Cardiac fibroblast (primary cell): ENCODE data around the gene TBX10.
"Not testable (repeated sequence)": the region's sequence is repeated elsewhere in the genome, so short reads cannot be mapped to it uniquely, and the experiment has no call there.

Experiments used
- DNase-seq, 2 donors: peaks; one replicate each; pipeline versions ENCODE4 v3.0.0 to v3.0.0-alpha.2; 2010; ENCODE audit warnings: low read depth in 2 of 2
- H3K4me3 ChIP-seq, 2 donors: replicated peaks in 1 of 2; 1 replicate in 1 of 2; 2 replicates in 1 of 2; pipeline ENCODE4 v1.5.1; 2011; ENCODE audit warnings: low read depth in 2 of 2, low read length in 2 of 2, mild to moderate bottlenecking in 2 of 2, moderate library complexity in 1 of 2
- CTCF ChIP-seq: IDR thresholded peaks from one replicate; pipeline ENCODE4 v1.5.1; 2011; ENCODE audit warnings: low read depth, mild to moderate bottlenecking, low read length, inconsistent platforms

The TBX10 gene

GRCh38 chr11:67627812-67628624 lies 11.5 kb downstream of the TBX10 start:
- no peak overlapping the region for H3K4me3 ChIP-seq
- TF ChIP-seq CTCF: no peak
- DNase-seq: no peak

- TF ChIP-seq CTCF: no peak
- no peak for DNase-seq
- H3K4me3 ChIP-seq: no peak overlapping the region
Observed at GRCh38 chr11:67627441-67627811, 12.1 kb downstream of the TBX10 start.

GRCh38 chr11:67626970-67627369 lies 12.6 kb downstream of the TBX10 start:
- no peak for DNase-seq
- no peak for TF ChIP-seq CTCF
- no peak overlapping the region for H3K4me3 ChIP-seq

GRCh38 chr11:67626131-67626833 lies 13.3 kb downstream of the TBX10 start:
- H3K4me3 ChIP-seq, DNase-seq: not testable (repeated sequence)

GRCh38 chr11:67623795-67624194 lies 15.8 kb downstream of the TBX10 start:
- not testable (repeated sequence) for H3K4me3 ChIP-seq, DNase-seq

GRCh38 chr11:67622905-67623304 lies 16.7 kb downstream of the TBX10 start:
- not testable (repeated sequence) for DNase-seq, H3K4me3 ChIP-seq

- not testable (repeated sequence) for DNase-seq
Observed at GRCh38 chr11:67621928-67622327, 17.6 kb downstream of the TBX10 start.

GRCh38 chr11:67620621-67621020 lies 18.9 kb downstream of the TBX10 start:
- not testable (repeated sequence) for H3K4me3 ChIP-seq, DNase-seq

More at GRCh38 chr11:67621928-67622327, 17.6 kb downstream of the TBX10 start:
- not testable (repeated sequence) for H3K4me3 ChIP-seq

GRCh38 chr11:67619683-67620618 lies 19.6 kb downstream of the TBX10 start:
- DNase-seq: not testable (repeated sequence)

GRCh38 chr11:67618901-67619659 lies 20.5 kb downstream of the TBX10 start:
- not testable (repeated sequence) for DNase-seq

More at GRCh38 chr11:67619683-67620618, 19.6 kb downstream of the TBX10 start:
- not testable (repeated sequence) for H3K4me3 ChIP-seq

More at GRCh38 chr11:67618901-67619659, 20.5 kb downstream of the TBX10 start:
- H3K4me3 ChIP-seq: not testable (repeated sequence)
